ENCODE measurements around the gene MTMR12. TPM values are rescaled to one million over a fixed set of nuclear protein-coding genes. Genes with fewer than 3 reads are reported as not detected.

The MTMR12 gene
- total and polyA plus RNA-seq, 2 of the 8 experiments (the other 6 are each of a cell fraction or from before 2014, with no cell fraction given), result 19.1 to 59.3 TPM

- POLR2A ChIA-PET (ENCODE audit: partially characterized antibody), result interaction anchor here (1.5 kb wide), 1 partner anchor 38 kb away, joined by 4 read pairs; no protein-coding TSS in a partner anchor
- Histone ChIP-seq H4K91ac (replicated peaks; ENCODE audit: insufficient read length, low read length) (no peak overlapping the region), H2AFZ (ENCODE audit: low read length) (no peak overlapping the region), H3K4me1 (replicated peaks in 1 of 4; ENCODE audit: control insufficient read depth in 3 of 4, insufficient read depth in 4 of 4, low read length in 3 of 4) (no peaks in the 10 kb centered on the region), H3K27me3 (replicated peaks in 1 of 4; ENCODE audit: control insufficient read depth in 3 of 4, extremely low read depth in 1 of 4, insufficient read depth in 3 of 4, low read length in 3 of 4) (no peaks in the 10 kb centered on the region), H2BK15ac (ENCODE audit: low read length) (no peak overlapping the region), H4K8ac (ENCODE audit: extremely low read depth, insufficient read depth, low read length) (no peak overlapping the region), H2BK12ac (ENCODE audit: low read depth, low read length) (no peak overlapping the region), H3K4me3 (ENCODE audit: extremely low read depth in 1 of 4, insufficient read depth in 2 of 4, low read depth in 3 of 4, low read length in 4 of 4) (no peak overlapping the region), H4K5ac (ENCODE audit: insufficient read length, low read depth, low read length) (no peak overlapping the region), H2BK20ac (ENCODE audit: low read length) (no peak overlapping the region), H2AK5ac (ENCODE audit: low read depth, low read length) (no peak overlapping the region), H2BK5ac (ENCODE audit: low read depth, low read length) (no peak overlapping the region), H3K4me2 (ENCODE audit: insufficient read depth in 1 of 2, low read depth in 2 of 2, low read length in 2 of 2) (no peak overlapping the region), H3K79me2 (ENCODE audit: control insufficient read depth in 1 of 2, insufficient read depth in 2 of 2, low read length in 2 of 2) (no peaks in the 10 kb centered on the region), H4K20me1 (replicated peaks in 1 of 2; ENCODE audit: control insufficient read depth in 1 of 2, insufficient read depth in 2 of 2, low read length in 2 of 2) (no peaks in the 10 kb centered on the region), H3K4ac (replicated peaks; ENCODE audit: insufficient read length, low read depth, low read length) (no peak overlapping the region), H3K18ac (ENCODE audit: extremely low read depth, low read length) (no peak overlapping the region), H3K23me2 (ENCODE audit: low read depth, low read length) (no peaks in the 10 kb centered on the region), H3K79me1 (ENCODE audit: low read depth, low read length) (peaks cover 2% of the 10 kb centered on the region; the same call in 1 of the 2 replicates), H3K36me3 (ENCODE audit: control insufficient read depth in 2 of 4, insufficient read depth in 4 of 4, low read length in 3 of 4) (peaks cover 9 to 75% (median 48%) of the 10 kb centered on the region in 4 experiments), H3K56ac (replicated peaks; ENCODE audit: insufficient read length, low read depth, low read length) (no peak overlapping the region), H3K27ac (ENCODE audit: low read depth, low read length) (no peak overlapping the region), H3K14ac (ENCODE audit: insufficient read length) (no peak overlapping the region), H2BK120ac (replicated peaks; ENCODE audit: low read depth, low read length) (no peak overlapping the region), H3K9ac (replicated peaks in 1 of 4; ENCODE audit: extremely low read depth in 1 of 4, low read depth in 3 of 4, low read length in 3 of 4) (no peak overlapping the region), H3K9me3 (ENCODE audit: insufficient read depth in 2 of 2, low read depth in 1 of 2, low read length in 1 of 2) (no peaks in the 10 kb centered on the region), H3K23ac (ENCODE audit: insufficient read length) (no peak overlapping the region)
- DNase-seq (ENCODE audit: low read depth in 1 of 2, low spot score in 2 of 2) (no peak), FAIRE-seq (no peak)
- WGBS, 2 experiments (ENCODE audit: extremely low coverage in 1 of 2, insufficient coverage in 1 of 2, insufficient read length in 1 of 2, insufficient replicate concordance in 2 of 2, low coverage in 1 of 2, low lambda C conversion rate in 2 of 2, missing lambda C conversion rate in 1 of 2), result 88% methylated on average over 2 of the region's 2 CpGs; no CpG with 5 or more reads in 1 of the 2 experiments
- CTCF ChIA-PET (ENCODE audit: partially characterized antibody), result interaction anchor here (1.3 to 4.1 kb wide), 5 partner anchors 9 to 80 kb away, joined by 4 to 28 read pairs (median 10); no protein-coding TSS in a partner anchor
- TF ChIP-seq SP2 (IDR thresholded peaks at IDR 0.05; ENCODE audit: low read length) (no peak), ZNF274 (IDR thresholded peaks at IDR 0.05; ENCODE audit: borderline replicate concordance, extremely low read depth, low read length) (no peak), RXRA (IDR thresholded peaks at IDR 0.05; ENCODE audit: insufficient read depth, low read depth, low read length) (no peak), E2F6 (IDR thresholded peaks at IDR 0.05) (no peak), PHF8 (conservative IDR thresholded peaks at IDR 0.05; ENCODE audit: low read depth, low read length) (no peak), USF2 (IDR thresholded peaks at IDR 0.05; ENCODE audit: low read length) (no peak), YY1 (IDR thresholded peaks at IDR 0.05; ENCODE audit: low read depth, low read length) (no peak), KDM4A (IDR thresholded peaks at IDR 0.05; ENCODE audit: low read depth, low read length, severe bottlenecking) (no peak), RAD21 (IDR thresholded peaks at IDR 0.05 in 1 of 2, conservative IDR thresholded peaks at IDR 0.05 in 1 of 2; ENCODE audit: low read depth in 2 of 2, low read length in 2 of 2) (no peak)
These were observed 63.1 kb downstream of the MTMR12 start for GRCh38 chr5:32249668-32250067.

All from H1 (cell line).